HL-60 (cell line): ENCODE data around the gene GTF2A1L.

Experiments
- CTCF ChIP-seq: IDR thresholded peaks from one replicate; pipeline ENCODE4 v1.5.1; 2011; ENCODE audit warnings: low read length, control low read depth, inconsistent platforms; ENCODE audit not compliant: insufficient read depth
- GABPA ChIP-seq: IDR thresholded peaks from 2 replicates; pipeline ENCODE4 v1.6.1; 2012; ENCODE audit warnings: low read depth
- POLR2AphosphoS5 ChIP-seq: IDR thresholded peaks from 2 replicates; pipeline ENCODE4 v1.6.1; 2012; ENCODE audit warnings: low read depth
- REST ChIP-seq: IDR thresholded peaks from 2 replicates; pipeline ENCODE4 v1.6.1; 2012; ENCODE audit warnings: low read depth; ENCODE audit not compliant: insufficient replicate concordance

- TF ChIP-seq CTCF: no peak
- TF ChIP-seq POLR2AphosphoS5: no peak
- no peak for TF ChIP-seq GABPA
- no peak for TF ChIP-seq REST
These were observed 96.6 kb downstream of the GTF2A1L start for GRCh38 chr2:48714245-48714644.
